LNCaP clone FGC (cell line): ENCODE results near the gene LYPD4.
"Not testable (repeated sequence)": the region's sequence is repeated elsewhere in the genome, so short reads cannot be mapped to it uniquely, and the experiment has no call there.

Experiments
- DNase-seq: peaks from one replicate; pipeline ENCODE4 v3.0.0-alpha.2; 2011; ENCODE audit warnings: low read depth
- H3K4me3 ChIP-seq: 2 replicates; pipeline ENCODE4 v1.5.1; 2011; ENCODE audit warnings: mild to moderate bottlenecking, low read depth, low read length, control low read depth
- TF ChIP-seq, protein P1 (sequence below): IDR thresholded peaks from 2 replicates; pipeline ENCODE4 v1.5.1; 2012; ENCODE audit warnings: mild to moderate bottlenecking; ENCODE audit not compliant: control insufficient read depth, insufficient read depth; ENCODE audit errors: extremely low read depth

The LYPD4 gene

DNA sequence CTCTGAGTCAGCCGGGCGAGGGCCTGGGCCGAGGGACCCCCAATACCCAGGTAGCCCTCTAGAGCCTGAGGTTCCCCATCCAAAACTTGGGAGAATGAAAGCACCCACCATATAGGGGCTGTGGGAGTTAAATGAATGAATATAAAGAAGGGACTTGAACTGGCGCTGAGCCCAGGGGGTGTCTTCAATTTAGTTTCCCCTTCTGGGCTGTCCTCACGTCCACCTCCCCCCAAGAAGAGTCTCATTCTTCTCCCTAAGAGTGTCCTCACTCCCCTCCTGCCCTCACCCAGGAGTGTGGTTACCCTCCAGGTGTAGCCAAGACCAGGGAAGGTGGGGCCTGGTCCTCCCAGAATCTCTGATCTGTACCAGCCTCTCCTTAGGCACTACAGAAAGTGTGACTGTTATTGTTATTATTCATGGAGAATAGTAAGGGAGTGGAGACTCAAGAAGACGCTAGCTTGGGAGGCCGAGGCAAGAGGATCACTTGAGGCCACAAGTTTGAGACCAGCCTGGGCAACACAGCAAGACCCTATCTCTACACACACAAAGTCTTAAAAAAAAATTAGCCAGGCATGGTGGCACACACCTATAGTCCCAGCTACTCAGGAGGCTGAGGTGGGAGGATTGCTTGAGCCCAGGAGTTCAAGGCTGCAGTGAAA lies 35.3 kb upstream of the LYPD4 start:
- TF ChIP-seq, protein P1, sequence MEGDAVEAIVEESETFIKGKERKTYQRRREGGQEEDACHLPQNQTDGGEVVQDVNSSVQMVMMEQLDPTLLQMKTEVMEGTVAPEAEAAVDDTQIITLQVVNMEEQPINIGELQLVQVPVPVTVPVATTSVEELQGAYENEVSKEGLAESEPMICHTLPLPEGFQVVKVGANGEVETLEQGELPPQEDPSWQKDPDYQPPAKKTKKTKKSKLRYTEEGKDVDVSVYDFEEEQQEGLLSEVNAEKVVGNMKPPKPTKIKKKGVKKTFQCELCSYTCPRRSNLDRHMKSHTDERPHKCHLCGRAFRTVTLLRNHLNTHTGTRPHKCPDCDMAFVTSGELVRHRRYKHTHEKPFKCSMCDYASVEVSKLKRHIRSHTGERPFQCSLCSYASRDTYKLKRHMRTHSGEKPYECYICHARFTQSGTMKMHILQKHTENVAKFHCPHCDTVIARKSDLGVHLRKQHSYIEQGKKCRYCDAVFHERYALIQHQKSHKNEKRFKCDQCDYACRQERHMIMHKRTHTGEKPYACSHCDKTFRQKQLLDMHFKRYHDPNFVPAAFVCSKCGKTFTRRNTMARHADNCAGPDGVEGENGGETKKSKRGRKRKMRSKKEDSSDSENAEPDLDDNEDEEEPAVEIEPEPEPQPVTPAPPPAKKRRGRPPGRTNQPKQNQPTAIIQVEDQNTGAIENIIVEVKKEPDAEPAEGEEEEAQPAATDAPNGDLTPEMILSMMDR: no peak
- DNase-seq: no peak
- H3K4me3 ChIP-seq: no peak overlapping the region

DNA sequence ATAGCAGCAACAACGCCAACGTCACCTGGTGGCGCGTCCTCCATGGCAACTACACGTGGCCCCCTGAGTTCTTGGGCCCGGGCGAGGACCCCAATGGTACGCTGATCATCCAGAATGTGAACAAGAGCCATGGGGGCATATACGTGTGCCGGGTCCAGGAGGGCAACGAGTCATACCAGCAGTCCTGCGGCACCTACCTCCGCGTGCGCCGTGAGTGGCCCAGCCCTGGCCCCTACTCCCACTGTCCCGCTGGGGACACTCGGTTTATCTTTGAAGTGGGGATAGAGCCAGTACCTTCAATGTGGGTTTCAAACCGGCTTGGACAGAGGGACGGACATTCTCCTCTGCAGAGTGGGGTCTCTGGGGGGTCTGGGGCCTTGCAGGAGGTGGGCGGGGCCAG lies 34.6 kb upstream of the LYPD4 start:
- DNase-seq: no peak
- no peak overlapping the region for H3K4me3 ChIP-seq
- TF ChIP-seq, protein P1: no peak

DNA sequence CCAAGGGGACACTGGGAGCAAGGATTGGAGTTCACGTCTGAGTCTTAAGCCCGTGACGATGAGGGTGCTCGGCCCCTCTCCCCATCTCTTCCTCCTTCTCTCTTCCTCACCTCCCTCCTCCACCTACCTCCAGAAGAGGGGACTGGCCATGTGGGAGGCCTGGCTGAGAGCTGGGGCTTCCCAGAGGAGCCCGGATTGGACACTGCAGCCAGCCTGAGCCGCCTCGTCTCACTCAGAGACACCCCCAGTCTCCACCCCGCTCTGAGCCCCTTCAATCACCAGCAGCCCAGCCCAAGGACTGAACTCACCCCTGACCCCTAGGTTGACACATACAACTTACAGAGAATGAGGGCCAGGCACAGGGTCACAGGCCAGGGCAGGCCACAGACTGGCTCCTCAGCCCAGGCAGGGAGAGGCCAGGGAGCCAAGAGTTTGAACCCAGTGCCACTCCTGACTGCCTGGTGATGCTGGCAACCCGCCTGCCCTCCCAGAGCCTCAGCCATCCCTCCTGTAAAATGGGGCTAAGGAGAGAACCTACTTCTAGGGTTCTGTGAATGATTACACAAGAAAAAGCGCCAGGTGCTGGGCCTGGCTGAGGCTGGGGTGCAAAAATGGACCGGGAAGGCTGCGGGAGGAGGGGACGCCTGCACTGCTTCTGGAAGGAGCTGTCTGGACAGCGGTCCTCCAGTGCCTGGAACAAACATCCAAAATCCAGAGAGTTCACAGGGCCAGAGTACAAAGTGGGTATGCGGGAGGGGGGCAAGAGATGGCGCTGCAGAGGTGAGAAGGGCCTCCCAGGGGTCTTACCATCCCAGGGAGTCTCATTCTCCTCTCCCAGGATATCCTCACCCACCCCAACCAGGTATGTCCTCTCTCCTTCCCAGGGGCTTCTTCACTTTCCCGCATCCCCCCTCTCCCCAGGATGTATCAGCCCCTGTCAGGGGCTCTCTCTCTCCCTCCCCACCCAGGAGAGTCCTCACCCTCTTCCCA lies 33.7 kb upstream of the LYPD4 start:
- no peak overlapping the region for H3K4me3 ChIP-seq

DNA sequence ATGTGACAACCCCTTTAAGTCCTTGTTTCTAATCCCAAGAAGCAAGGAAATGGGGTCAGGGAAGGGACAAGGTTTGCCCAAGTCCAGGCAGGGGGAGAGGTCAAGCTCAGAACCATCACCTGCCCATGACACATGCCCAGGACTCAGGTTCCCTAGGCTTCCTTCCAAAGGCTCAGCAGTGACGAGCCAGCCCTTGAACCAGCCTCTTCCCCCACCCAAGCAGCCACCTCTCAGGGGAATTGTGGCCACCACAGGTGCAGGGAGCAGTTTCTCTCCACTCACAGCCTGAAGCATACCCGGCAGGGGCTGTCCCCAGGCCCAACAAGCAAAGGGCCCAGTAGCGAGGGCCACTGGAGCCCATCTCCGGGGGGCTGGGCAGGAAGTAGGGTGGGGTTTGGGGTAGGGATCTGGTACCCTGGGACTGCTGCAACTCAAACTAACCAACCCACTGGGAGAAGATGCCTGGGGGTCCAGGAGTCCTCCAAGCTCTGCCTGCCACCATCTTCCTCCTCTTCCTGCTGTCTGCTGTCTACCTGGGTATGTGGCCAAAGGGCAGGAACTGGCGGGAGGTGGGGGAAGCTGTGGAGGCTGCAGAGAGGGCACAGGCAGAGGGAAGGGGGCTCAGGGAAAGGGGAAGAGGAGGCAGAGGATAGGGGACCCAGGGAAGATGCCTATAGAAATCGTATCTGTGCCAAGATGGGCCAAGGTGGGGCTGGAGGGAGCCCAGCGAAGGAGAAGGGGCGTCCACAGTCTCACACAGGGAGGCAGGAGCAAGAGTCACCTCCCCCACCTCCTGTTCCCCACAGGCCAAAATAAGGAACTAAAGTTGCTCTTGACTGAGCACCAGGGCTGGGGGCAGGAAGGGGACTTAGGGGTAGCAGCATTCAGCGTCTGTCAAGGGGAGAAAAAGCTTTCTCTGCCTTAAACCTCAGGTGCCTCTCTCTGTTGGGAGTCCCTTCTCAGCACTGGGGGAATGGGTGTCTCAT lies 32.7 kb upstream of the LYPD4 start, which contains the start of gene CD79A:
TSS of gene CD79A (plus strand) at position 433 of the 986 bp plus-strand sequence. CDS start at position 459, 26 bp downstream.
- H3K4me3 ChIP-seq: no peak within 1 kb of the TSS
- TF ChIP-seq, protein P1: no peak
- DNase-seq: no peak

More for the DNA sequence above, 33.7 kb upstream of the LYPD4 start:
- DNase-seq: no peak
- TF ChIP-seq, protein P1: no peak

DNA sequence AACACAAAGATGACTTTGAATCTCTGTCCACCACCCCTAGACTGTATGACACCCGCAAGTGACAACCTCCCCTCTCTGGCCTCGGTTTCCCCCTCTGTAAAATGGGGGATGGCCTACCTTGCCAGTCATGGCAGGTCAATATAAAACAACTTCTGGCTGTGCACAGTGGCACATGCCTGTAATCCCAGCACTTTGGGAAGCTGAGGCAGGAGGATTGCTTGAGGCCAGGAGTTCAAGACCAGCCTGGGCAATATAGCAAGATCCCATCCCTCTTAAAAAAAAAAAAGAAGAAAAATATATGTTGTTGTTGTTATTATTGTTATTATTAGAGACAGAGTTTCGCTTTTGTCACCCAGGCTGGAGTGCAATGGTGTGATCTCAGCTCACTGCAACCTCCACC lies 31.5 kb upstream of the LYPD4 start:
- H3K4me3 ChIP-seq: not testable (repeated sequence)

DNA sequence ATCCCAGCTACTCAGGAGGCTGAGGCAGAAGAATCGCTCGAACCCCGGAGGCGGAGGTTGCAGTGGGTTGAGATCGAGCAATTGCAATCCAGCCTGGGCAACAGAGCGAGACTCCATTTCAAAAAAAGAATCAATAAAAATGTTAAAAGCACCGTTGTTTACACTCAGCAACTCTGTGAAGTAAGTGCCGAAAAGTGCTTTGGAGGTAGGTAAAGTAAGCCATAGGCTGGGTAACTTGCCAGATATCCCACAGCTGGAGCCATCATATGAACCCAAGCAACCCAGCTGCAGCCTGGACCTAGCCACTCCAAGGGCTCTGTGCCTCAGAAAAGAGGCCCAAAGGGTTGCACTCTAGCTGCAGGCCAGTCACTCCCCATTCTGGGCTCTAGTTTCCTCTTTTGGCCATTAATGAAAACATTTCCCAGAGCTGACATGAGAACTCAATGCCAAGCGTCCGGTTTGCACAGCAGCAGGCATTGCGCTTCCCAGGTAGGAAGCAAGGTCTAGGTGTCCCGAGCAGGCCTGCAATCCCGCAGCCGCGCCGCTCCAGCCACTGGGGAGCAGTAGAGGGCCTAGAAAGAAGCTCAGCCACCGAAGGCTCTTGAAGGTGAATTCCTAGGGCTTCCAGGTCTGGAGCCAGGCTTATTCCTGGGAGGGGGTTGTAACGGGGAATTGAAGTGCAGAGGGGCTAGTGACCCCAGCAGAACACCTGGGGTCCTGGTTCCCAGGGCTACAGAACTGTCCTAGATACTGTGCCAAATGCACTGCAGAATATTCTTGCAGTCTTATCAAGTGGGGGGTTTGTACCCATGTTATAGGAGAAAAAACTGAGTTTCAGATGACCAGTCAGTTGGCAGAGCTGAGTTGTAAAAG lies 28.5 kb upstream of the LYPD4 start:
- TF ChIP-seq, protein P1: peak; percentile 73
- no peak overlapping the region for H3K4me3 ChIP-seq
- DNase-seq: peak; percentile 31

More for the DNA sequence above, 31.5 kb upstream of the LYPD4 start:
- not testable (repeated sequence) for DNase-seq
